ENCODE measurements around the gene CRMP1.
"Not testable (repeated sequence)": the region's sequence is repeated elsewhere in the genome, so short reads cannot be mapped to it uniquely, and the experiment has no call there.

The CRMP1 gene

DNA sequence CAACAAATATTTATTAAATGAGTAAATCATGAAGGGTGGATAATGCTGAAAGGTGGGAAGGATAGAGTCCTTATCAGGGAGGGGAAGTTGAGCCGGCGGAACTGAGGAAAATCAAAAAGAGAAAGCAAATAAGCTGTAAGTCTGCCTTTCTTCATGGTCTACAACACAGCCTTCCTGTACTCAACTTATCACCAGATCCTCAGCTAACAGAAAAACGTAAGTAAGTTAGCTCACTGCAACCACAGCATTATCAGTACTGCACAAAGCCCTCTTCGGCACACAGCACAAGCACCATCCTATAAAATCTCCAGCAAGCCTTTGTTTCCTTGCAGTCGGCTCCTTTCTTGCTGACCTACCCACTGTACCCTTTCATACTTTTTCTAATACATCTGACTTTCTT lies 70.3 kb downstream of the CRMP1 start:
- DNase-seq (ENCODE audit: low read depth, low spot score): no peak

DNA sequence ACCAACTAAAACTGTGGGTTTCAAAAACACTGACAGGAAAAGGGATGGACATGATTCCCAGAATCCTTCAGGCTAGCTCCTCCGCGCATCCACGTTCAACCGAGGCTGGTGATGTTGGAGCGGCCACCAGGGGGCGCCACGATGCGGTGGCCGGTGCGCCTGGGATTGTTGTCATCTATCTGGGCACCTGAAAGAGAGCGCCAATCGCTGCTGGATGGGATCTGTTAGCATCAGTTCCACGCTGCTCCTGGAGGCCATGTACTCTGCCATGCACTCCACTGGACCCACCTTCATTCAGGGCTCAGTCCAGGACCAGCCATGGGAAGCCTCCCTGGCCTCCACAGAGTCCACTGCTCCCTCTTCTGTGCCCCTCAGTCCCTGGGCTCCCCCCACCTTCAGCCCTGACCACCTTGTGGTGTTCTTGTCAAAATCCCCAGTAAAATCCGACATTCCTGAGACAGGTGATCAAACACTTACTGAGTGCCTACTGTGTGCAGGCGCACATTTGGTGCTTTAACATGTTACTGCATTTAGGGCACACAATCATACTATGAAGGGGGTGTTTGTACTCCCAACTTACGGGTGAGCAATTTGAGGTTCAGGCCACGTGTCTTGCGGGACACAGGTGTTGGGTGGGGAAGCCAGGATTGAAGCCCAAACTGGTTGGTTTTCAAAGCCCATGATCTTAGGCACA lies 71.1 kb downstream of the CRMP1 start:
- DNase-seq (ENCODE audit: low read depth, low spot score): no peak

GRCh38 chr4:5816851-5817375 lies 76.0 kb downstream of the CRMP1 start:
- no peak for DNase-seq (ENCODE audit: low read depth, low spot score)

GRCh38 chr4:5816101-5816500 lies 76.8 kb downstream of the CRMP1 start:
- no peak for DNase-seq (ENCODE audit: low read depth, low spot score)

GRCh38 chr4:5815641-5816040 lies 77.2 kb downstream of the CRMP1 start:
- DNase-seq (ENCODE audit: low read depth, low spot score): no peak

GRCh38 chr4:5814421-5814820 lies 78.5 kb downstream of the CRMP1 start:
- no peak for DNase-seq (ENCODE audit: low read depth, low spot score)

DNA sequence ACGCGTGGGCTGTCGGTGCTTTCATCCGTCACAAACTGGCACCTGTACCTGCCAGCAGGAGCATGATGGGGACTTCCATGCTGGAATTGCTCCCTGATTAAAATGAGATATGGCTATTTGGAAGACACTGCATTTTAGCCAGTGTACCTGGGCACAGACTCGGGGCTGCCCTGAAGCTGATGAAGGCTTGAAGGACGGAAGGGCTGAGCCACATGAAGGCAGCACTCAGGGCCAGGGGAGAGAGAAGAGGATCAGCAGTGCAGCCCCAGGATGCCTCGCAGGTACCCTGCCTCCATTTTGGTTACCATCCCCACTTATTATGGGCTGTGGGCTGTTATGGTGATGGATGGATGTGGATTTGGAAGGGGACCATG lies 79.0 kb downstream of the CRMP1 start:
- DNase-seq (ENCODE audit: low read depth, low spot score): no peak

GRCh38 chr4:5812506-5813229 lies 80.2 kb downstream of the CRMP1 start:
- DNase-seq (ENCODE audit: low read depth, low spot score): peak; percentile 76

GRCh38 chr4:5812057-5812456 lies 80.8 kb downstream of the CRMP1 start:
- not testable (repeated sequence) for DNase-seq (ENCODE audit: low read depth, low spot score)

DNA sequence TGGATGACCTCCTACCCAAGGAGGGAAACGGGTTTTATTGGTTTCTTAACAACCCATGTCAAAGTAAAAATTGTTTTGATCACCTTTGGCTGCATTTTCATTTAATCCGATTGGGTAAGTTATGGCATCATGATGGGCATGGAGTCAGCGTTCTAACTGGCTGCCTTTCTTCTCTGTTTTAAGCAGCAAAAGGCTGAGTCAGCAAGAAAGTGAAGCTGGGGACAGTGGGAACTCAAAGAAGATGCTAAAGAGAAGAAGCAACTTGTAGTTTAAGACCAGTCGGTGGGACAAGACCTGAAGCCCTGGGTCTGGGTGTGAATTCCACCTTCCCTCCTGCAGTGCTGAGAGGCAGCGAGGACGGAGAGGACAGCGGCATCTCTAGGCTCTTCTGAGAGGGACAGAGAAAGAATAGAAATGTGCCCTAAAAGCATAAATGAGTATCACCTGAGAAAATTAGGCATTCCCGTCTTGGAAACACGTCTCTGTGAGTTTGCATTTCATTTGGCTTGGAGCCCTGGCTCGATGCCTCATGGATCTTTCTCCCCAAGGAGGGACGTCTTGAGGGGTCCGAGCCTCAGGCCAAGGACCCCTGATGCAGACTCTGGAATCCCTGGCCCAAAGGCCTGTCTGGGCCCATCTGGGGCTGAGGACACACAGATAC lies 82.0 kb downstream of the CRMP1 start:
- no peak for DNase-seq (ENCODE audit: low read depth, low spot score)

GRCh38 chr4:5810151-5810550 lies 82.7 kb downstream of the CRMP1 start:
- DNase-seq (ENCODE audit: low read depth, low spot score): no peak

GRCh38 chr4:5809216-5809776 lies 83.6 kb downstream of the CRMP1 start:
- peak; percentile 39 for DNase-seq (ENCODE audit: low read depth, low spot score)

DNA sequence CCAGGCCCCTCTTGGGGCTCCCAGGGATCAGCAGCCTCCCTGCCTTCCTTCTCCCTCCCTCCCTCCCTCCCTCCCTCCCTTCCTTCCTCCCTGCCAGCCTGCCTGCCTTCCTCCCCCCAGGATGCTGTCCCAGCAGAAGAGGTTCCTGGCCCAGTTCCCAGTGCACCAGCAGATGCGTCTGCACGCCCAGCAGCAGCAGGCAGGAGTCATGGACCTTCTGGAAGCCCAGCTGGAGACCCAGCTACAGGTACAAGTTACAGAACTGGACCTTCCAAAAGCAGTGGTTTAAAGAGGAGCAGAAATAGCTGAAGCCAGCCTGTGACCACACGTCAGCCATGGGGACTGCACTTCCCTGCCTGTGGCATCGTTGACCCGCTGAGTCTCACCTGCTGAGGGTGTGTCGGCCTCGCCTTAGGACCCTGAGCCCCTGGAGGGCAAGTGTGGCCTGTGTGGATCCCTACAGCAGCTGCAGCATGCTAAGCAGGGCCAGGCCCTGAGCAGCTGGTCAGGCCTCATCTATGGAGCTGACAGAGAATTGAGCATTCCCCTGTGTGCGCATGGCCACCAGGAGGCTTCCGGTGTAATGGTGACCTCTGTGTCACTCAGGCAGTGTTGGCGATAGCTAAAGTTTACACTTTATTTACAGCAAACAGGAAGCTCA lies 84.7 kb downstream of the CRMP1 start:
- DNase-seq (ENCODE audit: low read depth, low spot score): peak; percentile 37

- no peak for DNase-seq (ENCODE audit: low read depth, low spot score)
Measured at GRCh38 chr4:5805270-5805669, 87.6 kb downstream of the CRMP1 start.

DNA sequence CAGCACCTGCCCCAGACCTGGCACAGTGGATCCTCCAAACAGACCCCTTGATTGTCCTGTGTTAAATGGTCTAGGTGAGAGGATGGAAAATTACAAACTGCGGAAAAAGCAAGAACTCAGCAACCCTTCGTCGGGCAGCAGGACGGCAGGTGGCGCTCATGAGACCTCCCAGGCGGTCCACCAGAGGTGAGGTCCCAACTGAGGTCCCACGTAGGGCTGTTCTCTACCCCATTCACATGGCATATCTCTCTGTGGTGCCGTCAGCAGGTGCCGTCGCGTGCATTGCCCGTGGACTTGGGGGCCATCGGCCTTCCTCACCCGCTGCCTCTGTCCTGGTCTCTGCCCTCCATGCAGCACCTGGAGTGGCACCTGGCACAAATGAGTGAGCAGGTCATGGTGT lies 88.2 kb downstream of the CRMP1 start:
- DNase-seq (ENCODE audit: low read depth, low spot score): no peak

- DNase-seq (ENCODE audit: low read depth, low spot score): no peak
Measured at GRCh38 chr4:5802565-5802964, 90.3 kb downstream of the CRMP1 start.

- DNase-seq (ENCODE audit: low read depth, low spot score): no peak
Measured at GRCh38 chr4:5801696-5802095, 91.2 kb downstream of the CRMP1 start.

DNA sequence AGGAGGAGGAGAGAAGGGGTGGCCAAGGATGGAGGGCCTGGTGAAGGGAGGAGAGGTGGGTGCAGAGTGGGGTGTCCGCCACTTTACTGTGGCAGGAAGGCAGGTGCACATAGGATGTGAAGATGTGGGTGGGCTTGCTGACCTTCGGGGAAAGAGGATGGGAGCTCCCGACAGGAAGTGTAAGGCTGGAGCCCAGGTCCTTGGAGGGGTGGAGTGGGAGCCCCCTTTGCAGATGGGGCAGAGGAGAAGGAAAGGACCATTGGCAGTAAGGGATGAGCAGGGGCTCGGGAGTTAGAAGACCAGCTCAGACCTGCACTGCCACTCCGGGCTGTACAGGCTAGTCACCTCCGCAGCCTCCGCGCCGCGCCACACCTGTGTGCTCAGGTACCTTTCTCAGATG lies 92.4 kb downstream of the CRMP1 start:
- DNase-seq (ENCODE audit: low read depth, low spot score): no peak

- no peak for DNase-seq (ENCODE audit: low read depth, low spot score)
Measured at GRCh38 chr4:5799406-5799805, 93.5 kb downstream of the CRMP1 start.

DNA sequence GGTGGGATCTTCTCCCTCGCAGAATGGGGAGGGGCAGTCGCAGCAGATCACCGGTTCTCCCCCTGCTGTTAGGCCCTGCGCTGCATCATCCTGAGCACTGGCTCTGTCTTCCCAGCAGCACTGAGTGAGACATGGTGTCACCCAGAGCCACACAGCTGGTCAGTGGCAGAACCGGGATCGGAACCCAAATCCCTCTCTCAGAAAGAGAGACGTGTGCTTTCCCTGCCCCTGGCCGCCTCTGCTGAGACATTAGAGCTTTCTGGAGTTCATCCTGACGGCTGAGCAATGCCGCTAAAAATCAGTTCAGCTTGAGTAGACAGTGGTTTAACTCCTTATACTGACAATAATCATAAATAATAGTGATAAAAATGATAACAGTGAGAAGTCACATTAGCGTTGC lies 93.9 kb downstream of the CRMP1 start:
- no peak for DNase-seq (ENCODE audit: low read depth, low spot score)

DNA sequence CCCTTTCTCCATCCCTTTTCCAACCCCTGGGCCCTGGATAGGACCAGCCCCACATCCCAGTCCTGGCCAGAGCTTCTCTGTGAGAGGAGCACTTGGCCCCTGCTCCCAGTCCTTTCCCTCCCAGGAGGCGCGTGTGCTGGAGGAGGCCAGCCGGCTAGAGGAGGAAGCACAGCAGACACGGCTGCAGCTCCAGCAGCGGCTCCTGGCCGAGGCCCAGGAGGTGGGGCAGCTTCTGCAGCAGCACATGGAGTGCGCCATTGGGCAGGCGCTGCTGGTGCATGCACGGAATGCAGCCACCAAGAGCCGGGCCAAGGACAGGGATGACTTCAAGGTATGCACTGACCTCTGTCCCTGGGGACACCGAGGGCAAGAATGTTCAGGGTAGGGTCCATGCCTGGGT lies 94.4 kb downstream of the CRMP1 start:
- DNase-seq (ENCODE audit: low read depth, low spot score): no peak

DNA sequence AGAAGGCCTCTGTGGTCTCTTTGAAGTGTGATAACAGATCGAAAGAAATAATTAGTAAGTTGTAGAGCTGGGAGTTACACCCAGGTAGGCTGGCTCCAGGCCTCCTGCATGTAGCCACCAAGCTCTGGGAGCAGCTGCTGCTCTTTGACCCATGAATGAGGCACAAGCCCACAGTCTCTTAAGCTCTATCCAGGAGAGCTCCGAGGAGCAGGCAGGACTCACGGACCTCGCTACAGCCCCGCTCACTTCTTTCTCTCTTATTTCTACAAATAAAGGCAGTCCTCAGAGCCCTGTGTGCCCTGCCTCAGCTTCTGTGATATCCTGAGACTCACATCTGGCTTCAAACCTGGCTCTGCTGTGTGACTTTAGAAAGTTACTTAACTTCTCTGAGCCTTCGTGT lies 95.0 kb downstream of the CRMP1 start:
- no peak for DNase-seq (ENCODE audit: low read depth, low spot score)
